Mesothelial cell of epicardium (in vitro differentiated cells): ENCODE data around the gene DLG5. TPM values are rescaled to one million over a fixed set of nuclear protein-coding genes. Genes with fewer than 3 reads are reported as not detected.

Experiments
- DNase-seq, 2 experiments: peaks; one replicate each; pipeline ENCODE4 v3.0.0; 2021; ENCODE audit warnings: low spot score in 2 of 2; ENCODE audit not compliant: unreplicated experiment in 2 of 2
- H3K27ac Mint-ChIP-seq: 2 replicates; pipeline ENCODE4 v1.8.0; 2021; ENCODE audit warnings: mixed read lengths
- H3K27me3 Mint-ChIP-seq: 2 replicates; pipeline ENCODE4 v1.8.0; 2021; ENCODE audit warnings: low read depth, mixed read lengths
- H3K36me3 Mint-ChIP-seq: 2 replicates; pipeline ENCODE4 v1.8.0; 2021; ENCODE audit warnings: mixed read lengths
- H3K4me1 Mint-ChIP-seq: 2 replicates; pipeline ENCODE4 v1.8.0; 2021; ENCODE audit warnings: mixed read lengths
- H3K4me3 Mint-ChIP-seq: 2 replicates; pipeline ENCODE4 v1.8.0; 2021; ENCODE audit warnings: mild to moderate bottlenecking, moderate library complexity, mixed read lengths
- H3K9me3 Mint-ChIP-seq: 2 replicates; pipeline ENCODE4 v1.8.0; 2021; ENCODE audit warnings: mixed read lengths
- total RNA-seq: library from RNA; stranded (reverse); gene quantifications from 3 replicates; pipeline ENCODE4 v1.2.1, GENCODE V29; 2021
- TF ChIP-seq, protein P1 (sequence below): fragments of 200-600 bp; sonication (generic); IDR thresholded peaks from one replicate; pipeline ENCODE4 v1.5.0; 2021; ENCODE audit warnings: antibody characterized with exemption; ENCODE audit not compliant: unreplicated experiment

DLG5 gene
- total RNA-seq, 1 donor from 2014 or later, result 82.2 TPM

DNA sequence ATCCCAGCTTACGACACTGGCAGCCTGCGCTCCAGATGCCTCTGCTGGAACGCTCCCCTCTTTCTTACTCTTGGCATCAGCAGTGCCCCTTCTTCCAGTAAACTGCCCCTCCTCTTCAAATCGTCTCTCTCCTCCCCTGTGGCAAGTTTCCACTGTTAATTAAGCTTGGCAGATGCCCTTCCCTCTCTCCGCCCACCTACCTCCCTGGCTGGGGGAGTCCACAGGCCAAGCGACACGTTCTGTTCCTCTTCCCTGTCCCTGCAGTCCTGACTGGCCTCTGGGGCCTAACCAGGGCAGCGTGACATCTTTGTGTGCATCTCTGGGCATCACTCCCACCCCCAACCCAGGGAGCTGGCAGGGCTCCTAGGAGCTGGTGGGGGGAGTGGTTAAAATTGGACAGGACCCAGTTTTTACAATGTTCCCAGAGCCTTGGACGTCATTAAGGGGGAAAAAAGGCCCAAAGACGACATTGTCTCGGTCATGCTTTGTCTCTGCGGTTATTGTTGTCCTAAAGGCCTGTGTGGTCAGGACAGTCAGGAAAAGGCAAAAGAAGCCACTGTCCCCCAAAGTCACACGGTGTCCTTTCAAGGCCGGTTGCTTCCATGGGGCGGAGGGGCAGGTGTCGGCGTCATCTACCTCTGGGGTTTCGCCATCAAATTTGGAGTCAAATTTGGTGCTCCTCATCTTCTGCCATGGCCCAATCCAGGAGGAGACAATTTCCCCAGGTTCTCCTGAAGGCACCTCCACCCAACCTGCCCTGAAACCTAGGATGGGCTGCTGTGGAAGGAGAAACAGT lies 54.2 kb downstream of the DLG5 start:
- Mint-ChIP-seq H3K36me3 (peaks cover 1% of the 10 kb centered on the region), H3K9me3 (no peaks in the 10 kb centered on the region), H3K27ac (peak overlapping the region; percentile 6), H3K27me3 (no peaks in the 10 kb centered on the region), H3K4me1 (peaks cover 45% of the 10 kb centered on the region), H3K4me3 (no peak overlapping the region)
- TF ChIP-seq, protein P1, sequence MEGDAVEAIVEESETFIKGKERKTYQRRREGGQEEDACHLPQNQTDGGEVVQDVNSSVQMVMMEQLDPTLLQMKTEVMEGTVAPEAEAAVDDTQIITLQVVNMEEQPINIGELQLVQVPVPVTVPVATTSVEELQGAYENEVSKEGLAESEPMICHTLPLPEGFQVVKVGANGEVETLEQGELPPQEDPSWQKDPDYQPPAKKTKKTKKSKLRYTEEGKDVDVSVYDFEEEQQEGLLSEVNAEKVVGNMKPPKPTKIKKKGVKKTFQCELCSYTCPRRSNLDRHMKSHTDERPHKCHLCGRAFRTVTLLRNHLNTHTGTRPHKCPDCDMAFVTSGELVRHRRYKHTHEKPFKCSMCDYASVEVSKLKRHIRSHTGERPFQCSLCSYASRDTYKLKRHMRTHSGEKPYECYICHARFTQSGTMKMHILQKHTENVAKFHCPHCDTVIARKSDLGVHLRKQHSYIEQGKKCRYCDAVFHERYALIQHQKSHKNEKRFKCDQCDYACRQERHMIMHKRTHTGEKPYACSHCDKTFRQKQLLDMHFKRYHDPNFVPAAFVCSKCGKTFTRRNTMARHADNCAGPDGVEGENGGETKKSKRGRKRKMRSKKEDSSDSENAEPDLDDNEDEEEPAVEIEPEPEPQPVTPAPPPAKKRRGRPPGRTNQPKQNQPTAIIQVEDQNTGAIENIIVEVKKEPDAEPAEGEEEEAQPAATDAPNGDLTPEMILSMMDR, result no peak
- DNase-seq, result no peak

DNA sequence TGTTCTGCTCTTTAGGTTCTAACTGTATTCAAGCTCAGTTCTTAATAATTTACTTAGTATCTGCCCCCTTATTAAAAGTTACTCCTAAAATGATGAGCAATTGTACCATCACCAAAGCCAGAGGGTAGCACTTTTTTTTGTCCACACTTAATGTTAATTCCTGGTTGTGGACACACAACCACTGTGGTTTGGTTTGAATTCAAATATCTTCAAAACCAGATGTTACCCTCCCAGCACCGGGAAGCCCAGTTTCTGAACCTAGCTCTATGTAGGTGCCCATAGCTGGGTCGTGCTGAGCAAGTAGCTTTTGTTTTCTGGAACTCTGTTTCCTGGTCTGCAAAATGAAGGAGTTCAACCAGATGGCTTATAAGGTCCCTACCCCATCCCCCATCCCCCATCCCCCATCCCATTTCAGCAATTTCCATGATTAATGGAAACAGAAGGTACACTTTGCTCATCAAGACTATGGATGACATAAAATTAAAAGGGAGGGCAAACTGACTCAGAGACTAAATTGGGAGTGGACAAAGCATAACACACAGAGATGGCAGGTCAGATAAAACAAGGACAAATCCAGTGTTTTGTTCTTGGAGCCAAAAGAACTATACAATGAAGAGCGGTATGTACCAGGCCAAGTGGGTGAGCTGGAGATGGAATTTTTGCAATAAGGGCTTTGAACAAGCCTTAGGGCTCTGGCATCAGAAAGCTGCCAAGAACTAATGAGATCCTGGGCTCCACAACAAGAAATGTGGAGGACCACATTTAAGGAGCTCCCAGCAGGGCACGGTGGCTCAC lies 56.7 kb downstream of the DLG5 start:
- no peak for DNase-seq
- H3K27ac Mint-ChIP-seq, result peak overlapping the region; percentile 62
- peaks cover 1% of the 10 kb centered on the region for H3K36me3 Mint-ChIP-seq
- H3K9me3 Mint-ChIP-seq, result no peaks in the 10 kb centered on the region
- H3K27me3 Mint-ChIP-seq, result no peaks in the 10 kb centered on the region
- no peak overlapping the region for H3K4me3 Mint-ChIP-seq
- peaks cover 63% of the 10 kb centered on the region for H3K4me1 Mint-ChIP-seq
- TF ChIP-seq, protein P1, result no peak

DNA sequence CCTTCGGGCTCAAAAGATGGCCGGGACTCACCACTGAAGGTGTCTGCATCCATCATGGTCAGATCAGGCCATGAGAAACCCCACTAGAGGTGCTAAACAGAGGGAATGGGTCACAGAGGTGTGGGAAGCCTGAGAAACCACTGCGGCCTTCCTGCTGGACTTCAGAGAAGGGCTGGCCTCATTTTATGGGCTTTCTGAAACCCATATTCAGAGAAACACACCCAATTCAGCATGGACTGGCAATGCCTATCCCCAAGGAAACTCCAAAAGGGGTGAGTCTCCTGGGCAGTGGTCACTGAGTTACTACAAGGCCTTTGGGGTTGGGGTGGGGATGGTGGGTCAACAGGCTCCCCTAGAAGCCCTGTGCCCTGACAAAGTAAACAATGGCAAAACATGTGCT lies 58.0 kb downstream of the DLG5 start:
- H3K4me3 Mint-ChIP-seq, result no peak overlapping the region
- TF ChIP-seq, protein P1, result no peak
- peak overlapping the region; percentile 84 for H3K27ac Mint-ChIP-seq
- peaks cover 1% of the 10 kb centered on the region for H3K36me3 Mint-ChIP-seq
- H3K9me3 Mint-ChIP-seq, result no peaks in the 10 kb centered on the region
- no peak for DNase-seq
- H3K4me1 Mint-ChIP-seq, result peaks cover 70% of the 10 kb centered on the region
- H3K27me3 Mint-ChIP-seq, result no peaks in the 10 kb centered on the region

DNA sequence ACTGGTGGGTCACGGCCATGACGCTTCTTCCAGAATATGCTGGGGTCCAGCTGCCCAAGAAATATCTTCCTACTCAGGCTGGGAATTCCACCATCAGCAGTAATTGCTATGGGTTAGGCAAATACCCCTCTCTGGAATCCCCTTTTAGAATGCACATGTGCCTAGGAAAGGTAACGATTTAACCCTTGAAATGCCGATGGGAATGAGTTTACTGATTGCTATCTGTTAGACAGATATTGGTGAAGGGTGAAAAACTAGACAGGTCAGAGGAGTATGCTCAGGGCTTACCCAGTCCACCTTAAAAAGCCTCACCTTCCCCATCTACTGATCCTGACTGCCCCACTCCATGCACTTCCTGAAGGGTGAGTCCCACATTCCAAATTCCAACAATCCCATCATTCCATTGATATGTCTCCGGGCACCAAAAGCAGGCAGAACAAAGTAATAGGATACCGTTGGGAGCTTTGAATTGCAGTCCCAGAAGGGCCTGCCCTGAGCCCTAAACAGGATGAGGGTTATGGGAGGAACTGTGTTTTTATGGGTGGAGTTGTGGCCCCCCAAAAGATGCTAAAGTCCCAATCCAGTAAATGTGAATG lies 59.3 kb downstream of the DLG5 start:
- Mint-ChIP-seq H3K4me1 (peaks cover 62% of the 10 kb centered on the region), H3K27me3 (no peaks in the 10 kb centered on the region), H3K4me3 (no peak overlapping the region), H3K36me3 (peaks cover 7% of the 10 kb centered on the region), H3K27ac (no peak overlapping the region), H3K9me3 (no peaks in the 10 kb centered on the region)
- DNase-seq, result no peak
- TF ChIP-seq, protein P1, result no peak

DNA sequence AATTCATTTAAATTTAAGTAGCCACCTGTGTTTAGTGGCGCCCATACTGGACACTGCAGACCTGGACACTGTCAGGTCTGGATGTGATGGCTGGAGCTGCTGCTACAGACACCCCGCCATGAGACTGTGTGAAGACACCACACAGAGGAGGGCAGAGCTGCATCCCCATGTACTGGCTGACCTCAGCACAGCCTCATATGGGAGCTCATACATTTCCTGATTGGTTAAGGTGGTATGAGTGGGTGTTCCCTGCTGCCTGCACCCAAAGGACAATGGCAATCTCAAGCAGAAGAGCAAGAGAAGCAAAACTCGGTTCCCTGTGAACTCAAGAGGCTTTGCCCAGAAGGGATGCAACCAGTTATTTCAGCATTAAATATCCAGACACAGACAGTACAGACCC lies 60.0 kb downstream of the DLG5 start:
- Mint-ChIP-seq H3K4me3 (no peak overlapping the region), H3K27ac (peak overlapping the region; percentile 39), H3K4me1 (peaks cover 59% of the 10 kb centered on the region), H3K9me3 (no peaks in the 10 kb centered on the region), H3K36me3 (peaks cover 10% of the 10 kb centered on the region), H3K27me3 (no peaks in the 10 kb centered on the region)
- TF ChIP-seq, protein P1, result no peak
- DNase-seq, result no peak
